Stimulated activated CD4-positive, alpha-beta T cell treated with anti-CD3 and anti-CD28 coated beads, Interleukin-1b, Interleukin-23, amount 100 ng/mL, for 1 hour (primary cell): Measurements from ENCODE around the gene OTC.

Source experiments
- DNase-seq, 2 donors: peaks; one replicate each; pipeline ENCODE4 v3.0.0-alpha.2; 2020; ENCODE audit warnings: low read depth in 2 of 2

OTC gene

DNA sequence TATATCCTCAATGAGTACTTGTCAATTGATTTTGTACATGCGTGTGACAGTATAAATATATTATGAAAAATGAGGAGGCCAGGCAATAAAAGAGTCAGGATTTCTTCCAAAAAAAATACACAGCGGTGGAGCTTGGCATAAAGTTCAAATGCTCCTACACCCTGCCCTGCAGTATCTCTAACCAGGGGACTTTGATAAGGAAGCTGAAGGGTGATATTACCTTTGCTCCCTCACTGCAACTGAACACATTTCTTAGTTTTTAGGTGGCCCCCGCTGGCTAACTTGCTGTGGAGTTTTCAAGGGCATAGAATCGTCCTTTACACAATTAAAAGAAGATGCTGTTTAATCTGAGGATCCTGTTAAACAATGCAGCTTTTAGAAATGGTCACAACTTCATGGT, at the start of gene OTC:
Gene OTC (plus strand): TSS at position 243 of the 400 bp plus-strand sequence. CDS start 93 bp downstream, at position 336.
- no peak for DNase-seq

DNA sequence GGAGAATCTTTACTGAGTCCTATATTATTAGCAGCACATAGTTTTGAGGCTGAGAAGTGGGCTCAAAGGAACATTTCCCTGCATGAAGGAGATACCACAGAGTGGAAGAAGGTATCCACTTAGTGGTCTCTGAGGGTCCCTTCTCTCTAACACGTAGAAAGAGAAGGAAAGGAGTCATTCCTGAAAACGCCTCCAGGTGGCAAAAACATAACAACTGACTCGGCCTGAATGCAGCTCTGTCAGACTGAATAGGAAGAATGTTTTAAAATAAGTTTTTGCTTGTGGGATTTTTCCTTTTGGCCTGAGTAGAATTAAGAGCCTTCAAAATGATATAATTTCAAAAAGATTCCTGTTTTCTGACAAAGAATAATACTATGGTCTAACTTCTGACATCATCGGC, 48.4 kb upstream of the OTC start:
- no peak for DNase-seq

DNA sequence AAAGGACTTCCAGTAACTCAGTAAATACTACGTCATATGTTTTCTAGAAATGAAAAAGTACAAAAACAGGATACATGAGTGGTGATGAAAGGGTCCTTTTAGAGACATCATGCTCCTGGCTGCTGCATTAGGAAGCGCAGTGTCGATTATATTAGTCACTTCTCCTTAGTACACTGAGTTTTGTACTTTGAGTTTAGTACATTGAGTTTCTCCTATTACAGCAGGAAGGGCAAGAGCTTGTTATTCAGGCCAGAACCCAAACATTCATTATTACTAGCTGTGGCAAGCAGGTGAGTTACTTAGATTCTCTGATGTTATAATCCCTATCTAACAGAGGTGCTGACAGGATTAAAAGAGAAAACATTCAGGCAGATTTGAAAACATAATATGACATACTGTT, 46.4 kb upstream of the OTC start:
- DNase-seq: no peak

DNA sequence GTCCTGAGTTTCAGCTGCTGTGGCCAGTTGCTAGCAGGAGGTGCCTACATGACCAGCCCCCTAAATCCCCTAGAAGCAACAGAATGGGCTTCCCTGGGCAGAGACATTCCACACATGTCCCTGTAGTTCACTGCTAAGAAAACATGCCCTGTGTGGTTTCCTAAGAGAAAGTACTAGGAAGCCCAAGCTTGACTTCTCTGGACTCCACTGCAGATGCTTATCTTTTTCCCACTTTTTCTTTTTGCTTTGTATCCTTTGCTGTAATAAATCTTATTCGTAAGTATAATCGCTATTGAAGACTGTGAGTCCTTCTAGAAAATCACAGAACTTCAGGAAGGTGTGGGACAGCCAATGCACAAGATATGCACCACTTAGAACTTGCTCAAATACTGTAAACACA, 40.7 kb upstream of the OTC start:
- DNase-seq: no peak

DNA sequence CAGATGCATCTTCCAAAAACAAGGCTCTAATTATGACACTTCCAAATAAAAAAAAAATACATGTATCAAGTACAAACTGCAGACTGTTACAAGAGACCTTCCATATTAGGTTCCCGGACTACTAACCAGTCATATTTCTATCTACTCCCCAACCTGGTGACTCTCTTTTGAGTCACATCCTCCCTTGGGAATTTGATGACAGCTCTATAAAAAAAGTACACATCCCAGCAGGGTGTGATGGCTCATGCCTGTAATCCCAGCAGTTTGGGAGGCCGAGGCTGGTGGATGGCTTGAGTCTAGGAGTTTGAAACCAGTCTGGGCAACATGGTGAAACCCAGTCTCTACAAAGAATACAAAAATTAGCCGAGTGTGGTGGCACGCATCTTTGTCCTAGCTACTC, 40.0 kb upstream of the OTC start:
- DNase-seq: no peak

DNA sequence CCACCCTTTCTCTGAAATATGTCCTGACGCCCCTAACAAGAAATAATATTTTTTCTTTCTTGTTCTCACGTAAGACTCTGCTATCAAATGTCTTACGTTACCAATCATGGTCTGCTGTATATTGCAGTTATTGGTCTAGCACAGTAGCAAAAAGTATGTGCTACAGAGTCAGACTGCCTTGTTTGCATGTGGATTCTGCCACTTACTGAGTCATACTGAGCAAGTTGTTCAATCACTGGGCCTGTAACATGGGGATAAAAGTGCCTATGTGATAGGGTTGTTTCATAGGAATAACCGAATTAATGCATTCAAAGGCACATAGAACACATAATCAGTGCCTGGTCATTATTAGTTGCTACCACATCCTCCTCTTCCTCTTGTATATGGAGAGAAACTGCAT, 39.2 kb upstream of the OTC start:
- no peak for DNase-seq

DNA sequence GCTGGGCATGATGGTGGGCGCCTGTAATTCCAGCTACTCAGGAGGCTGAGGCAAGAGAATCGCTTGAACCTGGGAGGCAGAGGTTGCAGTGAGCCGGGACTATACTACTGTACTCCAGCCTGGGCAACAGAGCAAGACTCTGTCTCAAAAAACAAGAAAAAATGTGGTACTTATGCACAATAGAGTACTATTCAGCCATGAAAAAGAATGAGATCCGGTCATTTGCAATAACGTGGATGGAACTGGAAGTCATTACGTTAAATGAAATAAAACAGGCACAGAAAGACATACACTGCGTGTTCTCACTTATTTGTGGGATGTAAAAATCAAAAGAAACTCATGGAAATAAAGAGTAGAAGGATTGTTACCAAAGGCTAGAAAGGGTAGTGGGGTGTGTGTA, 37.2 kb upstream of the OTC start:
- DNase-seq: no peak

DNA sequence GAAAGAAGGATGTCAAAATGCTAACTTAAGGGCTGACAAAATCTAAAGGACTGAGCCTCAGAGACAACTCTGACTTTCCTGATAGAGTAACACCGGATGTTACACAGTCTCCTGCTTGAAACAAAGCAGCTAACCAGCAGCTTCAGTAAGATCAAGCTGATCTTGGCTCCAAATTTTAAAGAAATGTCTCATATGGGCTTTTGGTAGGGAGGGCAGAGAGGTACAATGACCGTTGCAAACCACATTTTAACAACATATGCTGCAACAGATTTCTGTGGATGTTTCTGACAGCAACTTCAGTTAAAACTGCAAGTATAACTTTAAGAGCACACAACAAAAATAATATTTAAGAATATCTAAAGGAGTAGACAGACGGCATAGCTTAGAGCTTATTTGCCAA, 34.2 kb upstream of the OTC start:
- no peak for DNase-seq

DNA sequence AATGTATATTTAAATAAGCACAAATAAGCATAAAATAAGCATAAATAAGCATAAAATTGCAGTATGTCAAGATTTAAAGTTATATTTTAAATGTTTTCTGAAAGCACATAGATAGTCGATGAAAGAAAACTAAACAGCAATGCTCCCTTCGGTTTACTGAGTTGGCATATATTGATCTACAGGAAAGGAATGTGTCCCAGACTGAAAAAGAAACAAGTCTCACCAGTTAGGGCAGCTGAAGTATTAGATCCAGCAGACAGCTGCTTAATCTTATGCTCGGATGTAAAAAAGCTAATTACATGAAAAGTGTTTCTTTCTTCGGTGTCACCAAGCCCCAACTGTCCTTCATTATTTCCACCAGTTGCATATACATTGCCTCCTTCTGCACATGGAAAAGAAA, 33.8 kb upstream of the OTC start:
- no peak for DNase-seq

DNA sequence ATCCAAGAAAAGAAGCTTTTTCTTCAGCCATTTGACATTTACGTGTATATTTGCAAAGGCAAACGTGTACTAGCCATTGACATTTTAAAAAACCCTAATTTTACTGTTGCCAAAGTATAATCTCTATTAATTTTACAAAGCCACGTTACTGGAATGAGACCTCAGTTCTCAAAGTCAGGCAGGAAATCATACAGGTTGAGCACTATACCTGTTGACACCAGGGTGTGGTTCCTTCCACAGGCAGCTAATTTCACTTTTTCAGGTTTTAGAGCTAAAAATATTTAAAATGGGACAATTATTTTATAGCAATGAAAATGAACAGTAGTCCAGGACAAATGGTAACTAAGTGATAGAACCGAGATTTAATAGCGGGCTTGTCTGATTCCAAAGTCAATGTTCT, 31.6 kb upstream of the OTC start:
- DNase-seq: no peak

DNA sequence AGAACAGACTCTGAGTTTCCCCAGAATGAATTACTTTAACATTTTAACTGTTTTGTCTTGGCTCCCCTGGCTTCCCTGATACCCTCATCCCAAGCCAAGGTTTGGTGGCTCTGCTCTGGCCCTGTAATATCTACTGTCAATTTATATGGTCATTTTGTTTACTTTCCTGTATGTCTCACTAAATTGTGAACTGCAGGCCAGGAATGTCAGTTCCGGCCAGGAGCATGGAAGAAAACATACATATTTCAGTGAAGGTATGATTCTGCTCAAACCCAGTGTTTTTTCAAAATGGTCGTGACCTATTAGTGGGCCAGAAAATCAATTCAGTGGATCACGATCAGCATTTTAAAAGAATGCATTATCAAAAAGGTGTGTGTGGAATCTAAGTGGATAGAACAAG, 26.3 kb upstream of the OTC start:
- no peak for DNase-seq

DNA sequence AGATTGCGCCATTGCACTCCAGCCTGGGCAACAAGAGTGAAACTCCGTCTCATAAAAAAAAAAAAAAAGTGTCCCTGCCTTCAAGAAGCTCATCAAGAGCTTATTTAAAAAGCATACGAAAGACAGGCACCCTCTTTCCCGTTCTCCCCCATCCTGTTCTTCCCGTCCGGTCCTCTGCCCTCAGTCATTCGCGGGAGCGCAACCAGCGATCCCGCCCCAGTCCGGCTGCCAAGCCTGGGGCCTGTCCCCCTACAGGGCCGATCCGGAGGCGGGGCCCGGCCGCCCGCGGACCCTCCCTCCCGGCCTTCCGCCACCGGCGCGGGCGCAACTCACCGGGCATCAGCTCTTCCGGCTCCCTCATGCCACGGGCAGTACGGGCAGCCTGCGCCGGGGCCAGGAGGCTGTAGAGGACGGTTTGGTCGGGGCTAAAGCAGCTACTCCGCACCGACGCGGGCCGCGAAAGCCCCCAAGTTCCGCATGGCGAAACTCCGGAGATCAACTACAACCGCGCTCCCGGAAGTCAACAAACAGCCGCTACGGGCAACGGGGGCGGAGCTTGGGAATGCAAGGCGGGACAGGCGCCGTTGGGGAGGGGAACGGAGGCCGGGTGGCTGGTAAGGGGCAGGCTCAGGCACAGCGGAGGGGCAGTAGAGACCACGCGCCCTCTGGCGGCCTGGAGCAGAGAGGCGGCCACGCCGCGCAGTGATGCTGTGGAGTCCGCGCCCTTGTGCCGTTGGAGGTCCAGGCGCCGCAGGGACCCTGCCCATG, 25.2 kb upstream of the OTC start, which contains the start of gene RPGR:
Gene RPGR (minus strand): TSS at position 503 of the 768 bp plus-strand sequence. CDS start 142 bp downstream, at position 361.
- peak; percentile 71 to 74 for DNase-seq

DNA sequence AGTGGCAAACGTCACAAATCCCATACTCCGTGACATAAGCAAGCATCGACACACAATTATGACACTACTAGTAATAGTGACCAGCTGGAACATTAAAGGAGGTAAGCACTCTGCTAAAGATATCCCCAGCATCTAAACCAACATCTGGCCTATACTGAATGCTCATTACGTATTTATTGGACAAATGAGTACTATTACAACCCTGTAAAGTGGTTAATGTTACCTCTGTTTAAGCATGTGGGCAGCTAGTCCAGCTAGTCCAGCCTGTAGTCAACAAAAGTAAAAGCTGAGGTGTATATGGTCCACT, 24.7 kb upstream of the OTC start:
- DNase-seq: no peak

DNA sequence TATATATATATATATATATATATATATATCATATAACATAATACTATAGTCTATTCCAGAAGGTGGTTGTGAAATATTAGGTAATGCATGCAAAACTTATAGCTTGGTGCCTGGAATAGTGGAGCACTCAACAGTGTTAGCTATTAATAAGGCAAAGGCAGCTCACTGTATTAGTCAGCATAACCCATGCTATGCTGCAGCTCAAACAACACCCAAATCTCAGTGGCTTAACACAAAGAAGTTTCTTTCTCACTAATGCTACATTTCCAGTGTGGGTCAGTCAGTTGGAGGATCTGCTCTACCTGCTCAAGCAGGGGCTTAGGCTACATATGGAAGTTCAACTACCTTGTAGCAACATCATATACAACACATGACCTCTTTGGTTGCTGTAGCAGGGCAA, 19.9 kb upstream of the OTC start:
- no peak for DNase-seq

DNA sequence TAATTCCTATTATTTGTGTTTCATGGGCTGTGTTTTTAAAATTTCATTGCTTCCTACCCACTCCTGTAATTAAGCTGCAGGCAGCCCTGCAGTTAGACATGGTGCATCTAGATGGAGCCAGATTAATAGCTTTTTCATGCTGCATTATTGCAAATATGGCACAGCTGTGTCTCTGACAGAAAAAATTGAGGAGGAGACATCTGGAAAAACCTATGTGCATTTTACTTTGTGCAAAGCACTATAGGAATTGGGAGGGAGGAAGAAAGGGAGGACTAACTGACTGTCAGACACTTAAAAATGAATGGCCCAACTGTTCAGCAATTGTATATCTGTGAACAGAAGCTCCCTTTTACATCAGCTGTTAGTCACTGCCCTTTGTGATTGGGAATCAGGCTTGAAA, 17.0 kb upstream of the OTC start:
- no peak for DNase-seq

DNA sequence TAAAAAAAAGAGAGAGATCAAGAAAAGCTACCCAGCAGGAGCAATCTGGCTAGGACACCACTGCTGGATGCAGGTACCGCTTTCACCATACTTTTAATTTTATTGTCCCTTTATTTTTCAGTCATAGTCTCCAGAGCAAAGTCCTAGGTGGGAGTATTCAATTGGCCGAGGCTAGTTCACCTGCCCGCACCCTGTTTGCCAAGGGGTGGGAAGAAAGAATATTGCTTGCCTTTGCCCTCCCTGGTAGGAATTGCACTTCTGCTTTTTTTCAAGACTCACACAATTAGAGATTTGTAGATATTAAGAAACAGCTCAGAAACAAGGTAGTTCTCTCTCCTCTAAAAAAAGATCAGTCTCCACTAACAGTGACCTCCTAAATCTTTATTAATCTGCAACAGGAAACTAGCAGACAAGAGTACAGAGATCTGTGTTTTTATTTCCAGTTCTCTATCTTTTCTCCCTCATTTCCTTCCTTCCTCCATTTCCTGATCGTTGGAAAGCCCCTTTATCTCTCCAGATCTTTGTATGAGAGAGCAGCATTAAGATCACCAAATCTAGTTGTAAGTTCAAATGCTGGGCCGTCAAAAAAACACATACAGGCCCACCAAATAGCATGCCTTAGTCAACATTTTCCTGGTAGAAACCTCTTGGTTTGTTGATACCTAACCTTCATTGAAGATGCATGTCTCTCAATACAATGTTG, 15.7 kb upstream of the OTC start:
- no peak for DNase-seq

DNA sequence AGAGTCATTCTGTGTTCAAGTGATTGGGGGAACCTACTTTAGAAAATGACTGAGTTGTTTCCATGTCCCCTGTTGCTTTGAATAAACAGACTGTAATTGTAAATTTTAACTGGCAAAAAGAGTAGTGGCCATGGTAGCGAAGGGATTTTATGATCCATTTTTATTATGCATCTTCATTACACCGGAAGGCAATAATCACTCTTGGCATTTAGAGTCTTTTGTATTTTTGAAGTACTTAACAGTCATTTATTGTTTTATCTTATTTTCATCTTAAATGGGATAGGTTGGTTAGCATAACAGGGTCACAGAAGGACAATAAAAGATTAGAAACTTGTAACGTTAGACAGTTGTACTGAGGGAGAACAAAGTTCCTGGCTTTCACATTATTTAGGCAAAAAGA, 11.0 kb upstream of the OTC start:
- DNase-seq: no peak

DNA sequence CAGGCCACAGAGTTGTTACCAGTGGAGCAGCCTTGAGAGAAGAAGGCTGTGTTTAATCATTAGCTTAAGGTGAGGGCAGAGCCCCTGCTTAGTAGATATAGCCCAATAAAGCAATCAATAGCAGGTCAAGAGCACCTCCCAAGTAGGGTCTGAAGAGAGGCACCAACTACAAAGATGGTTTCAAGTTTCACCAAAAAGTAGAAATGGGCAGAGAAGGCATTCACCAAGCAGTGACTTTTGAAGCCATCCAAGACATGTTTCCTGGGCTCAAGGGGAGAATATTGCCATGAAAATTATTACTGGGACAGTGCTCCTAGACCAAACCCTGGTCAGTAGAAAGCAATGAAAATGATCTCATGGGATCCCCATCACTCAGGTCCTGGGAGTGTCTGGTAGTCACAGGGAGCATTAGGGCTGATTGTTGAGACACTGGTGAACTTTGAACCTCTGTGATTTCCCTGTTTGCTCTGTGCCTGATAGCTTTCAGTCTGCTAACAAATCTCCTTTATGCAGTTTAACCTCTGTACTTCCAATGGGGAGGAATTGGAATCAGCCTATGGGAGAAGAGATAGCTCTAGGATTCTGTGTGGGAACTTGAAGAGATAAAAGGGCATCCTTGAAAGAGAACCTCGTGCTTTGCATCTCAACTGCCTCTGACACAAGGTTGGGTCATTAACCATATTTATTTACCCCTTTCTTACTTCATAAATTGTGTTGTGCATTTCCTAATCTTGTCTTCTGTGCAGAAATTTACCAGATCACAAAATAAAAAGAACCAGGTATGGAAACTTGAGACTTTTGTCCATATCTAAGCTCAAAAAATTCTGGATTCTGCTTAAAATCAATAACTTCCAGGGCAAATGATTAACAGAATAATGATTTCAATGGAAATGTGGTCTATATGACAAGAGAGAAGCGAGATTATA, 9.3 kb upstream of the OTC start:
- no peak for DNase-seq

DNA sequence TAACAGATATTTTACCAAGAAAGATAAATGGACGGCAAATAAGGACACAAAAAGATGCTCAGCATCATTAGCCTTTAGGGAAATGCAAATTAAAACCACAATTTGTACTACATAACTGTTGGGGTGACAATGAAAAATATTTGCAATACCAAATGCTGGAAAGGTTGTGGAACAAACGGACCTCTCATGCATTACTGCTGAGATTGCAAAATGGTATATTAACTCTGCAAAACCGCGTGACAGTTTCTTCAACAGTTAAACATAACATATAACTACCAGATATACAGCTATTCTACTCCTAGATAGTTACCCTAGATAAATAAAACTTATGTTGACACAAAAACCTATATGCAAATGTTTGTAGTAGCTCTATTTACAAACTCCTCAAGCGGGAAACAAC, 6.3 kb upstream of the OTC start:
- no peak for DNase-seq

DNA sequence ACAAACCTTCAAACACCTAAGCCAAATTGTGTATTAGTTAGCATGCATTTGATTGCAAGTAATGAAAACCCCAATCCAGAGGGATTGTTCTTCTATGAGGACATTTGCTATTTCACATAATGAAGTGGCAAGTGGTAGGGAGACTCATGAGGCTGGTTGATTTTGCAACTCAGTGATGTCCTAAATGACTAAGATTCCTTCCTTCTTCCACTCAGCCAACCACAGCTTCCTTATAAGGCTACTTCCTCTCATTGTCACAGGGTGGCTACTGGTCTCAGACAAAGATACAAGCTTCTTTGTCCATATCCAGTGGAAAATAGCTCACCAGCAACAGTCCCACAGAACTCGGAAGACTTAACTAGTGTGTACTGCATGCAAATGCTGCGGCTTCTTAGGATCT, 5.3 kb upstream of the OTC start:
- no peak for DNase-seq

DNA sequence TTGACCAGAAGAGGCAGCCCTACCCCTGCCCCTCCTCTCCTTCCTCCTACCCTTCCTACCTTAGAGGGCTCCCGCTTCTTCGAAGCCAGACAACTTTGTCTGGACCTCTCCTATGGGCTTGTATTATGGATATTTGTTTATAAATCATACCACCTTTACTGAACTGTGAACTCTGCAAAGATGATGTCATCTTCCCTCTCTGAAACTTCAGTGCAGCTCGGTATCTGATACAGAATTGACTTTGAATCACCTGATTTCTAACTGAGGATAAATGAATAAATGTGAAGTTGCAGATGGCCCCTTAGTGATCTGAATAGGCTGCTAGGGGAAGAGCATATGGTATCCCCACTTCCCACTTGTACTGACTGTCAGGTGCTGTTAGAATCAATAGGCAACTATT, 1.1 kb upstream of the OTC start:
- no peak for DNase-seq

DNA sequence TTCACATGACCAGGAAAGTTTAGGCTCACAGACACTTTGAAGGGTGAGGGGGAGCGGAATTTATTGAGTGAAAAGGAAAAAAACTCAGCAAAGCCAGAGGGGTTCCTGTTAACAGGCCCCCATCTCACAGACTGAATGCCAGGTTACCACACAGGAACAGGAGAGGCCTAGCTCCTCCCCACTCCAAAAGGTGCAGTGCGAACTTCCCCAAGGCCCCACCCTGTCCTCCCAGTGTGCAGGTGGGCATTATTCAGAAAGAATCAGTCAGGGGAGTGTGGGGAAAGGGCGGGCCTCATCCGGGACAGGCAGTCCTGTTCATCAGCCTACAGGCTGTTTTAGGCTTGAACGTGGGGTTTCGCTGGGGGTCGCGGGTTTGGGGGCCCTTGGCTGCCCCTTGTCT, 4.0 kb downstream of the OTC start:
- no peak for DNase-seq
